HCT116 (cell line): Measurements from ENCODE around the gene TMEM154. TPM values are rescaled to one million over a fixed set of nuclear protein-coding genes. Genes with fewer than 3 reads are reported as not detected.

Source experiments
- ATAC-seq: fragments of 200-7000 bp; cut with Tn5 transposase; 2 replicates; pipeline ENCODE4 v1.9.1; 2020; ENCODE audit warnings: mild to moderate bottlenecking, moderate library complexity
- BruUV-seq: library from RNA; stranded (reverse); fragments of 400-500 nt; replicated peaks from 2 replicates; lab custom pipeline; 2021; lab: Mats Ljungman, UMichigan
- CTCF ChIA-PET: fragments of 300-600 bp; sonication (Branson Sonifier 250); formaldehyde crosslinking; loops from one replicate; lab custom pipeline; 2021; ENCODE audit warnings: antibody characterized with exemption; lab: Charles Lee
- POLR2A ChIA-PET: fragments of 300-600, 350-600 bp; sonication (Branson Sonifier 250); formaldehyde crosslinking; loops from one replicate; lab custom pipeline; 2021; ENCODE audit warnings: antibody characterized with exemption; lab: Charles Lee
- RAD21 ChIA-PET, 2 experiments: fragments of 300-600 bp; sonication (Branson Sonifier 250); formaldehyde crosslinking; loops; one replicate each; lab custom pipeline; 2023; ENCODE audit warnings: low total read pairs in 2 of 2; ENCODE audit not compliant: uncharacterized antibody in 2 of 2, unreplicated experiment in 2 of 2, low non-redundant PET in 1 of 2; lab: Charles Lee
- DNase-seq: peaks from one replicate; pipeline ENCODE4 v3.0.0-alpha.2; 2010; ENCODE audit warnings: low read depth, low spot score
- H2AFZ ChIP-seq: fragments of 200-600 bp; shearing (Covaris generic), sonication (generic); 2 replicates; pipeline ENCODE4 v1.6.1; 2017; ENCODE audit warnings: low read depth, mixed run types, mixed read lengths, antibody characterized with exemption, low read length; ENCODE audit not compliant: poor library complexity, severe bottlenecking
- H3K27ac ChIP-seq: 2 replicates; pipeline ENCODE4 v1.5.1; 2012; ENCODE audit warnings: low read depth, low read length
- H3K27me3 ChIP-seq: fragments of 200-600 bp; sonication (generic); 2 replicates; pipeline ENCODE4 v1.6.1; 2016; ENCODE audit warnings: mixed run types, low read length, mixed read lengths; ENCODE audit not compliant: insufficient read depth
- H3K36me3 ChIP-seq, 2 experiments: fragments of 200-500 bp in 1 of 2; fragments of 200-600 bp in 1 of 2; sonication (Bioruptor generic) in 1 of 2; sonication (generic) in 1 of 2; 2 replicates each; pipeline versions ENCODE4 v1.5.1 to v1.6.1; 2014 to 2016; ENCODE audit warnings: low read length in 2 of 2, inconsistent platforms in 1 of 2, mixed read lengths in 1 of 2, mixed run types in 1 of 2; ENCODE audit not compliant: insufficient read depth in 2 of 2, control insufficient read depth in 1 of 2
- H3K4me1 ChIP-seq, 2 experiments: fragments of 200-600 bp in 1 of 2; sonication (generic) in 1 of 2; 2 replicates each; pipeline versions ENCODE4 v1.5.1 to v1.6.1; 2012 to 2017; ENCODE audit warnings: low read length in 2 of 2, inconsistent platforms in 1 of 2, mild to moderate bottlenecking in 1 of 2, mixed read lengths in 1 of 2, mixed run types in 1 of 2, moderate library complexity in 1 of 2; ENCODE audit not compliant: insufficient read depth in 2 of 2, control insufficient read depth in 1 of 2
- H3K4me2 ChIP-seq: fragments of 200-600 bp; sonication (generic); 2 replicates; pipeline ENCODE4 v1.6.1; 2017; ENCODE audit warnings: mixed run types, low read length, mixed read lengths
- H3K4me3 ChIP-seq, 2 experiments: fragments of 200-600 bp in 1 of 2; sonication (generic) in 1 of 2; replicated peaks in 1 of 2; 2 replicates each; pipeline ENCODE4 v1.5.1; 2011 to 2016; ENCODE audit warnings: low read length in 2 of 2, control low read depth in 1 of 2, low read depth in 1 of 2, mild to moderate bottlenecking in 1 of 2, mixed read lengths in 1 of 2, mixed run types in 1 of 2
- H3K79me2 ChIP-seq: fragments of 200-600 bp; sonication (generic); 2 replicates; pipeline ENCODE4 v1.6.1; 2017; ENCODE audit warnings: mild to moderate bottlenecking, mixed run types, low read length, moderate library complexity, mixed read lengths; ENCODE audit not compliant: insufficient read depth
- H3K9ac ChIP-seq: fragments of 200-600 bp; sonication (generic); 2 replicates; pipeline ENCODE4 v1.6.1; 2016; ENCODE audit warnings: low read length, mixed read lengths
- H3K9me2 ChIP-seq: fragments of 200-600 bp; sonication (generic), shearing (Covaris generic); 2 replicates; pipeline ENCODE4 v1.6.1; 2017; ENCODE audit warnings: mixed run types, mild to moderate bottlenecking, moderate library complexity; ENCODE audit not compliant: insufficient read depth
- H3K9me3 ChIP-seq, 2 experiments: fragments of 200-500 bp in 1 of 2; fragments of 200-600 bp in 1 of 2; sonication (Bioruptor generic) in 1 of 2; sonication (generic) in 1 of 2; 2 replicates each; pipeline ENCODE4 v1.6.1; 2014 to 2017; ENCODE audit warnings: low read length in 2 of 2, mixed read lengths in 2 of 2, inconsistent platforms in 1 of 2, low read depth in 1 of 2, mild to moderate bottlenecking in 1 of 2, mixed run types in 1 of 2, moderate library complexity in 1 of 2; ENCODE audit not compliant: control insufficient read depth in 1 of 2, insufficient read depth in 1 of 2
- H4K20me1 ChIP-seq: fragments of 200-600 bp; sonication (generic), shearing (Covaris generic); 2 replicates; pipeline ENCODE4 v1.6.1; 2017; ENCODE audit warnings: mixed run types, mild to moderate bottlenecking, moderate library complexity; ENCODE audit not compliant: insufficient read depth
- EZH2phosphoT487 ChIP-seq: fragments of 200-600 bp; IDR thresholded peaks from 2 replicates; pipeline ENCODE4 v1.6.1; 2018; ENCODE audit warnings: antibody characterized with exemption, borderline replicate concordance
- POLR2A ChIP-seq: IDR thresholded peaks from 2 replicates; pipeline ENCODE4 v1.7.0; 2011; ENCODE audit warnings: borderline replicate concordance; ENCODE audit not compliant: insufficient read depth, insufficient read length; ENCODE audit errors: extremely low read depth
- RAD21 ChIP-seq: IDR thresholded peaks from 2 replicates; pipeline ENCODE4 v1.6.1; 2012; ENCODE audit warnings: low read depth, mild to moderate bottlenecking
- SP1 ChIP-seq: IDR thresholded peaks from 2 replicates; pipeline ENCODE4 v1.6.1; 2012; ENCODE audit warnings: low read depth
- intact Hi-C: fragments of 100-400 bp; cut with micrococcal nuclease; formaldehyde crosslinking; loops from 2 replicates; pipeline ENCODE4 v1.10.0; 2022
- total RNA-seq: library from RNA; stranded (reverse); gene quantifications from one replicate; pipeline ENCODE4 v1.2.1, GENCODE V29; 2021; ENCODE audit not compliant: unreplicated experiment
- TF ChIP-seq, protein P1 (sequence below): IDR thresholded peaks from 2 replicates; pipeline ENCODE4 v1.6.1; 2011; ENCODE audit warnings: mild to moderate bottlenecking, low read length, moderate library complexity; ENCODE audit not compliant: insufficient replicate concordance; ENCODE audit errors: extremely low read depth

TMEM154 gene
- total RNA-seq, 1 experiment from 2014 or later: 2.4 TPM

DNA sequence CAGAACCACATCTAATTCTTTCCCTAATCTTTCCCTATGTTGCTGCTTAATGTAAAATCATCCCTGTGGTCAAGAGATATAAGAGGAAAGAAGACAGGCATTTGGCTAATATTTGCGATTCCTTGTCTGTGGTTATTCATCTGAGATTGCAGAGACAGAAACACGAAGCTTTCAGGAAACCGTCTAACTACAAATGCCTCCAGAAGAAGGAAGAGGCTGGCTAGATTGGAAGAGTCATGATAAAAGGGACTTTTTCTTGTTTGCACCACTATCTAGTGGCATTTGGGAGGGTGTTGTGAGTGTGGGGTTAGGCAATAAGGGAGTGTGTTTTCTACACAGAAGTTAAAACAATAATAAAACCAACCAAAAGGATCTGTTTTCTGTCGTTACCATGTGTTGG lies 43.9 kb downstream of the TMEM154 start:
- RAD21 ChIA-PET: no interaction called here
- no TSS peak for BruUV-seq
- no peaks in the 10 kb centered on the region for H3K27me3 ChIP-seq
- no peak overlapping the region for H3K9ac ChIP-seq
- intact Hi-C loops: no loop called here
- H3K36me3 ChIP-seq: no peaks in the 10 kb centered on the region
- no peak overlapping the region for H2AFZ ChIP-seq
- no peaks in the 10 kb centered on the region for H3K4me1 ChIP-seq
- no peak overlapping the region for H3K27ac ChIP-seq
- no peak for TF ChIP-seq SP1
- DNase-seq (no peak), ATAC-seq (no peak)
- CTCF ChIA-PET: interaction anchor here (1.0 kb wide), 1 partner anchor 134 kb away, joined by 3 read pairs; no protein-coding TSS in a partner anchor
- H3K79me2 ChIP-seq: no peaks in the 10 kb centered on the region
- POLR2A ChIA-PET: no interaction called here
- no peaks in the 10 kb centered on the region for H4K20me1 ChIP-seq
- H3K9me3 ChIP-seq: no peaks in the 10 kb centered on the region
- no peak overlapping the region for H3K4me3 ChIP-seq
- H3K4me2 ChIP-seq: no peak overlapping the region
- H3K9me2 ChIP-seq: no peaks in the 10 kb centered on the region

DNA sequence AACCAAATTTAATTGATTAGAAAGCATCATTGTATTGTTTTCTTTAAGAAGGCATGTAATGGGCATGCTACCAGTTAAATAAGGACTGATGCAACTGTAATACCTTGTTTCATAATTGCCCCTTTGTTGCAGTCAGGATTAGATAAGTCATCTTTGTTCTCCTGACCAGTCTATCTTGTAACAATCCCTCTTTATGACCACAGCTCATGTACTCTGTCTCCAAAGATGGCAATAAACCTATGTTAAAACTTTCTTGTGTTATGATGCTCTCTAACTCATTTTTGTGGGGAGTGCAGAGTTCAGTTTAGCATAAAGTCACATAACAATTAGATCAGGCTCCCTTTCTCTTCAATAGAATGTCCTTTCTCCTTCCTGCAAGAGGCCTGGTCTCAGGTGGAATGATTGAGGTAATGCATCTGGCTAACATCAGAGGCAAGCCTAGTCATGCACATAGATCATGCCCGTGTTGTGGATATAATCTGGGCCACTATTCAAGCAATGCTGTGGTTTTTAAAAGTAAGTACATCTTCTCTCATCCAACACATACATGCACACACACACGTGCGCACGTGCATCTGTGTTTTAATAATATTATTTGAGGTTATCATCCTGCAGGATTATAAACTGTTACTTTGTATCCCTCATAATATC lies 45.6 kb downstream of the TMEM154 start:
- ChIA-PET RAD21 (no interaction called here), CTCF (no interaction called here), POLR2A (no interaction called here)
- Histone ChIP-seq H3K4me2 (no peak overlapping the region), H3K9ac (no peak overlapping the region), H3K27me3 (no peaks in the 10 kb centered on the region), H3K4me1 (no peaks in the 10 kb centered on the region), H3K9me2 (no peaks in the 10 kb centered on the region), H2AFZ (no peak overlapping the region), H3K9me3 (no peaks in the 10 kb centered on the region), H4K20me1 (no peaks in the 10 kb centered on the region), H3K27ac (no peak overlapping the region), H3K79me2 (no peaks in the 10 kb centered on the region), H3K4me3 (no peak overlapping the region), H3K36me3 (no peaks in the 10 kb centered on the region)
- BruUV-seq: no TSS peak
- intact Hi-C loops: no loop called here
- DNase-seq (no peak), ATAC-seq (no peak)
- TF ChIP-seq RAD21 (no peak), EZH2phosphoT487 (no peak), POLR2A (no peak)
- TF ChIP-seq, protein P1, sequence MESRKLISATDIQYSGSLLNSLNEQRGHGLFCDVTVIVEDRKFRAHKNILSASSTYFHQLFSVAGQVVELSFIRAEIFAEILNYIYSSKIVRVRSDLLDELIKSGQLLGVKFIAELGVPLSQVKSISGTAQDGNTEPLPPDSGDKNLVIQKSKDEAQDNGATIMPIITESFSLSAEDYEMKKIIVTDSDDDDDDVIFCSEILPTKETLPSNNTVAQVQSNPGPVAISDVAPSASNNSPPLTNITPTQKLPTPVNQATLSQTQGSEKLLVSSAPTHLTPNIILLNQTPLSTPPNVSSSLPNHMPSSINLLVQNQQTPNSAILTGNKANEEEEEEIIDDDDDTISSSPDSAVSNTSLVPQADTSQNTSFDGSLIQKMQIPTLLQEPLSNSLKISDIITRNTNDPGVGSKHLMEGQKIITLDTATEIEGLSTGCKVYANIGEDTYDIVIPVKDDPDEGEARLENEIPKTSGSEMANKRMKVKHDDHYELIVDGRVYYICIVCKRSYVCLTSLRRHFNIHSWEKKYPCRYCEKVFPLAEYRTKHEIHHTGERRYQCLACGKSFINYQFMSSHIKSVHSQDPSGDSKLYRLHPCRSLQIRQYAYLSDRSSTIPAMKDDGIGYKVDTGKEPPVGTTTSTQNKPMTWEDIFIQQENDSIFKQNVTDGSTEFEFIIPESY: no peak
